K562 (cell line): ENCODE data around the gene TMCO2. TPM values are rescaled to one million over a fixed set of nuclear protein-coding genes. Genes with fewer than 3 reads are reported as not detected.

Experiments
- ATAC-seq: fragments of 200-7000 bp; cut with Tn5 transposase; 3 replicates; pipeline ENCODE4 v1.9.1; 2020; ENCODE audit warnings: moderate library complexity
- BruUV-seq: library from RNA; stranded (reverse); fragments of 400-500 nt; replicated peaks from 2 replicates; lab custom pipeline; 2021; lab: Mats Ljungman, UMichigan
- CTCF ChIA-PET: fragments of 300-600 bp; formaldehyde crosslinking; extraction: SDS; loops from one replicate; lab custom pipeline; 2021; ENCODE audit warnings: low intra/inter-chr PET ratio; lab: Yijun Ruan, JAX
- POLR2A ChIA-PET: fragments of 300-600, 350-650 bp; sonication (Branson Sonifier 250); formaldehyde crosslinking; extraction: SDS; loops from one replicate; lab custom pipeline; 2021; ENCODE audit warnings: antibody characterized with exemption, inconsistent platforms; lab: Yijun Ruan, JAX
- DNase-seq, 4 experiments: peaks; one replicate each; pipeline versions ENCODE4 v3.0.0 to v3.0.0-alpha.2; 2011 to 2018; ENCODE audit warnings: low spot score in 3 of 4, mixed read lengths in 3 of 4; ENCODE audit errors: extremely low read depth in 1 of 4
- FAIRE-seq: peaks from 2 replicates; lab custom pipeline; 2011; peaks lifted over from hg19 to GRCh38; lab: Jason Lieb, UNC
- H2AFZ ChIP-seq: 2 replicates; pipeline ENCODE4 v1.6.0; 2011; ENCODE audit warnings: low read depth, low read length, control low read depth, inconsistent platforms
- H3K27ac ChIP-seq: fragments of 200-600 bp; 3 replicates; pipeline ENCODE4 v1.8.0; 2011; ENCODE audit warnings: low read depth, mild to moderate bottlenecking, control low read depth, inconsistent platforms, low read length, moderate library complexity, mixed read lengths; ENCODE audit errors: extremely low read depth
- H3K27me3 ChIP-seq, 2 experiments: fragments of 300-600 bp in 1 of 2; 2 replicates in 1 of 2; 3 replicates in 1 of 2; pipeline versions ENCODE4 v1.6.0 to v1.8.0; 2011; ENCODE audit warnings: inconsistent platforms in 2 of 2, low read length in 2 of 2, mild to moderate bottlenecking in 1 of 2, mixed read lengths in 1 of 2, moderate library complexity in 1 of 2; ENCODE audit not compliant: control insufficient read depth in 2 of 2, insufficient read depth in 2 of 2
- H3K36me3 ChIP-seq: fragments of 300-600 bp; 3 replicates; pipeline ENCODE4 v1.8.0; 2011; ENCODE audit warnings: mild to moderate bottlenecking, low read length, inconsistent platforms; ENCODE audit not compliant: control insufficient read depth, insufficient read depth
- H3K4me1 ChIP-seq, 2 experiments: fragments of 200-600 bp in 1 of 2; replicated peaks in 1 of 2; 2 replicates in 1 of 2; 3 replicates in 1 of 2; pipeline versions ENCODE4 v1.5.1 to v1.8.0; 2011; ENCODE audit warnings: inconsistent platforms in 2 of 2, low read length in 2 of 2, mild to moderate bottlenecking in 1 of 2, mixed read lengths in 1 of 2, moderate library complexity in 1 of 2; ENCODE audit not compliant: control insufficient read depth in 2 of 2, insufficient read depth in 2 of 2
- H3K4me2 ChIP-seq: 2 replicates; pipeline ENCODE4 v1.6.1; 2011; ENCODE audit warnings: low read length, control low read depth, inconsistent platforms, mixed read lengths; ENCODE audit not compliant: insufficient read depth
- H3K4me3 ChIP-seq: fragments of 200-600 bp; sonication (generic), shearing (Covaris generic); 2 replicates; pipeline ENCODE4 v1.5.1; 2016; ENCODE audit warnings: control low read depth, inconsistent platforms
- H3K79me2 ChIP-seq: fragments of 200-600 bp; 3 replicates; pipeline ENCODE4 v1.8.0; 2011; ENCODE audit warnings: low read length, inconsistent platforms; ENCODE audit not compliant: control insufficient read depth, insufficient read depth
- H3K9ac ChIP-seq, 2 experiments: 2 replicates each; pipeline versions ENCODE4 v1.6.0 to v1.6.1; 2011; ENCODE audit warnings: low read depth in 2 of 2, low read length in 2 of 2, control low read depth in 1 of 2, inconsistent platforms in 1 of 2, mild to moderate bottlenecking in 1 of 2, mixed read lengths in 1 of 2; ENCODE audit not compliant: insufficient read depth in 1 of 2
- H3K9me1 ChIP-seq: one replicate; pipeline ENCODE4 v1.6.0; 2011; ENCODE audit warnings: inconsistent platforms, mild to moderate bottlenecking, low read length, moderate library complexity; ENCODE audit not compliant: control insufficient read depth, insufficient read depth
- H3K9me3 ChIP-seq: replicated peaks from 2 replicates; pipeline ENCODE4 v1.5.1; 2011; ENCODE audit warnings: low read depth, low read length, inconsistent platforms; ENCODE audit not compliant: control insufficient read depth, insufficient read depth
- H4K20me1 ChIP-seq: replicated peaks from 2 replicates; pipeline ENCODE4 v1.6.1; 2011; ENCODE audit warnings: low read length, inconsistent platforms, mixed read lengths; ENCODE audit not compliant: control insufficient read depth, insufficient read depth
- BACH1 ChIP-seq: fragments of 200-800 bp; sonication (Bioruptor generic); IDR thresholded peaks from 2 replicates; pipeline ENCODE4 v1.6.1; 2016; ENCODE audit warnings: missing genetic modification characterization, missing compliant biosample characterization
- CREB1 ChIP-seq, 2 experiments: sonication (generic) in 1 of 2; formaldehyde crosslinking in 1 of 2; IDR thresholded peaks; 2 replicates each; pipeline versions ENCODE4 v1.6.1 to v1.8.0; 2012 to 2022; ENCODE audit warnings: inconsistent platforms in 1 of 2, mild to moderate bottlenecking in 1 of 2, missing genetic modification reagents in 1 of 2, moderate library complexity in 1 of 2
- DNMT1 ChIP-seq: fragments of 450-650 bp; IDR thresholded peaks from 2 replicates; pipeline ENCODE4 v1.6.1; 2016; ENCODE audit warnings: antibody characterized with exemption, mild to moderate bottlenecking
- GATAD2B ChIP-seq: fragments of 450-650 bp; IDR thresholded peaks from 2 replicates; pipeline ENCODE4 v1.6.1; 2017; ENCODE audit warnings: mild to moderate bottlenecking, borderline replicate concordance
- ILF3 ChIP-seq: fragments of 450-650 bp; IDR thresholded peaks from 2 replicates; pipeline ENCODE4 v1.6.1; 2018; ENCODE audit warnings: antibody characterized with exemption, mild to moderate bottlenecking, moderate library complexity, borderline replicate concordance
- PKNOX1 ChIP-seq: fragments of 450-650 bp; IDR thresholded peaks from 2 replicates; pipeline ENCODE4 v1.6.1; 2016
- THAP12 ChIP-seq: fragments of 250-450 bp; sonication (Bioruptor Pico); IDR thresholded peaks from 2 replicates; pipeline ENCODE4 v1.9.0; 2021; ENCODE audit warnings: mild to moderate bottlenecking, inconsistent platforms
- ZNF232 ChIP-seq: sonication (generic); formaldehyde crosslinking; IDR thresholded peaks from 2 replicates; pipeline ENCODE4 v1.8.0; 2022; ENCODE audit warnings: mild to moderate bottlenecking, missing genetic modification reagents
- ZSCAN29 ChIP-seq: fragments of 450-650 bp; IDR thresholded peaks from 2 replicates; pipeline ENCODE4 v1.6.1; 2017
- WGBS: fragments of 100-300 bp; shearing (Covaris generic); methylation state at CpG from one replicate; pipeline ENCODE4 v1.1.6; 2016; ENCODE audit warnings: low coverage, mixed read lengths; ENCODE audit not compliant: insufficient coverage; ENCODE audit errors: missing lambda C conversion rate; 5-methylcytosine and 5-hydroxymethylcytosine counted together
- in situ Hi-C: fragments of 300-500 bp; cut with MboI; formaldehyde crosslinking; loops from 4 replicates; pipeline ENCODE4 v1.15.0; 2018; ENCODE audit warnings: inconsistent platforms, mixed read lengths
- intact Hi-C: fragments of 100-400 bp; cut with micrococcal nuclease; formaldehyde crosslinking; loops from 2 replicates; pipeline ENCODE4 v1.14.2; 2022
- polyA plus RNA-seq, 8 experiments: library from polyadenylated mRNA; depleted of rRNA in 4 of 8; stranded (reverse) in 5 of 8; unstranded in 3 of 8; fragments of >200 nt; fragmentation: Nextera tagmentation in 2 of 8; fragmentation: Illumina TruSeq in 1 of 8; extraction: Ambion mirVana in 2 of 8; extraction: Trizol in 1 of 8; gene quantifications; 2 replicates each; pipeline versions ENCODE4 v1.2.1 to v1.2.3, GENCODE V29; 2011 to 2014; ENCODE audit warnings: inconsistent platforms in 1 of 8, missing spikeins in 1 of 8
- total RNA-seq, 7 experiments: library from RNA; depleted of rRNA in 6 of 7; stranded (reverse); fragments of >200 nt in 6 of 7; fragmentation: Illumina TruSeq in 2 of 7; extraction: Trizol in 2 of 7; gene quantifications; 2 replicates each; pipeline versions ENCODE4 v1.2.1 to v1.2.3, GENCODE V29; 2011 to 2021; ENCODE audit warnings: low replicate concordance in 1 of 7

TMCO2 gene
- total and polyA plus RNA-seq, 9 of the 15 experiments (the other 6 are each of a cell fraction or from before 2014, with no cell fraction given): not detected

- in situ Hi-C loops: no loop called here
- DNase-seq (no peak), FAIRE-seq (no peak), ATAC-seq (no peak)
- H3K9me1 ChIP-seq: no peaks in the 10 kb centered on the region
- peaks cover 0 to 6% of the 10 kb centered on the region in 2 experiments; a peak in 4 of 5 replicates for H3K4me1 ChIP-seq
- H3K27me3 ChIP-seq: no peaks in the 10 kb centered on the region; a peak in 1 of 5 replicates
- peak overlapping the region in 1 of 2 experiments; percentile 98; a peak in 3 of 4 replicates for H3K9ac ChIP-seq
- peaks cover 25% of the 10 kb centered on the region for H3K36me3 ChIP-seq
- intact Hi-C loops: no loop called here
- TF ChIP-seq CREB1 (IDR thresholded peaks at IDR 0.05) (no peak), CREB1 (CRISPR knock-in tag; IDR thresholded peaks at IDR 0.05) (no peak), GATAD2B (0 out of 2 replicates have a peak, but pooled peaks have one; percentile 24), ZSCAN29 (no peak), PKNOX1 (peak; percentile 76), DNMT1 (0 out of 2 replicates have a peak, but pooled peaks have one; percentile 13), THAP12 (CRISPR knock-in tag) (no peak), ZNF232 (CRISPR knock-in tag) (no peak), BACH1 (0 out of 2 replicates have a peak, but pooled peaks have one; percentile 11), ILF3 (no peak)
- no peaks in the 10 kb centered on the region for H3K9me3 ChIP-seq
- H3K27ac ChIP-seq: peak overlapping the region; percentile 97; the same call in 2 of the 3 replicates
- H3K4me3 ChIP-seq: peak overlapping the region; percentile 95
- no TSS peak for BruUV-seq
- H4K20me1 ChIP-seq: no peaks in the 10 kb centered on the region
- ChIA-PET CTCF (no interaction called here), POLR2A (interaction anchor here (1.5 to 3.4 kb wide), 3 partner anchors 9 to 16 kb away, joined by 4 to 23 read pairs (median 9); partner anchors contain the start of gene TMCO2)
- H2AFZ ChIP-seq: peak overlapping the region; percentile 96; the same call in 1 of the 2 replicates
- 30% methylated on average over 6 of the region's 6 CpGs for WGBS
- peak overlapping the region; percentile 98 for H3K4me2 ChIP-seq
- peaks cover 54% of the 10 kb centered on the region for H3K79me2 ChIP-seq
Observed at GRCh38 chr1:40256401-40257084, 8.8 kb downstream of the TMCO2 start.
